AG09309 (cell line): ENCODE data around the gene AP3M1.
A peak's percentile ranks its signal among the peaks of the same experiment; 100 is the strongest.

Experiments used
- DNase-seq: peaks from one replicate; pipeline ENCODE4 v3.0.0-alpha.2; 2010; ENCODE audit warnings: low read depth
- H3K4me3 ChIP-seq: 2 replicates; pipeline ENCODE4 v1.5.1; 2011; ENCODE audit warnings: mild to moderate bottlenecking, low read depth, low read length, moderate library complexity; ENCODE audit not compliant: control insufficient read depth
- TF ChIP-seq, protein P1 (sequence below): IDR thresholded peaks from 2 replicates; pipeline ENCODE4 v1.5.1; 2011; ENCODE audit warnings: mild to moderate bottlenecking, low read depth, low read length, inconsistent platforms; ENCODE audit not compliant: insufficient read depth, control insufficient read depth; ENCODE audit errors: missing control alignments

AP3M1 gene

DNA sequence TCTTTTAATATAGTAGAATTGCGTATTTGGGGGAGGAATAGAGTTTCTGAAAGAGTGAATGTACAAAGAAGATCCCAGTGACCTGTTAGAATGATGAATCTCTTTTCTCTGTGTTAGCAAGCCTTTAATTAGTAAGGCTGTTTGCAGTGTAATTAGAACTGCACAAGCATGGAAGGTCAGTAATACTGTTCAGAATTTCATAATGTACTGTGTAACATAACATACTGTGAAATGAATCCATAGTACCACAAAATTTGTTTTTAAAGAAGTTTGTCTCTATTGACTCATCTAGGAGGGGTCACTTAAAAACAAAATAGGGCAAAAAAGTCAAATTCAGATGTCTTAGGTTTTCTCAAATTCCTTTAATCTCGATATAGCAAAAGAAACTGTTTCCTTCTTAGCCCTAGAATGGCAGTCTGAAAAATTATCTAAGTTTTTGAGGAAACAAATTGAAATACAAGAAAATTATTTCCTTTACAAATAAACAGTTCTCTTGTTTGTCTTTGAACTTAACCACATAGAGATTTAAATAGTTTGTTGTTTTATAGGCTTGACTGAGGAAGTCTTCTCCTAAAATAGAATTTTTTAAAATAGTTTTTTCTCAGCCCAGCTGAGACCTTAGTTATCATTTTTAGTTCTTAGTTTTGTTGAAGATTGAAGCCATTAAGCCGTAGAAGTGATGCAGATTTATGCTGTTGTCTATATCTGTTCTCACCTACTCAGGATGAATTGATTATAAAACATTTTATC, 12.9 kb upstream of the AP3M1 start:
- no peak for DNase-seq
- no peak overlapping the region for H3K4me3 ChIP-seq
- TF ChIP-seq, protein P1, sequence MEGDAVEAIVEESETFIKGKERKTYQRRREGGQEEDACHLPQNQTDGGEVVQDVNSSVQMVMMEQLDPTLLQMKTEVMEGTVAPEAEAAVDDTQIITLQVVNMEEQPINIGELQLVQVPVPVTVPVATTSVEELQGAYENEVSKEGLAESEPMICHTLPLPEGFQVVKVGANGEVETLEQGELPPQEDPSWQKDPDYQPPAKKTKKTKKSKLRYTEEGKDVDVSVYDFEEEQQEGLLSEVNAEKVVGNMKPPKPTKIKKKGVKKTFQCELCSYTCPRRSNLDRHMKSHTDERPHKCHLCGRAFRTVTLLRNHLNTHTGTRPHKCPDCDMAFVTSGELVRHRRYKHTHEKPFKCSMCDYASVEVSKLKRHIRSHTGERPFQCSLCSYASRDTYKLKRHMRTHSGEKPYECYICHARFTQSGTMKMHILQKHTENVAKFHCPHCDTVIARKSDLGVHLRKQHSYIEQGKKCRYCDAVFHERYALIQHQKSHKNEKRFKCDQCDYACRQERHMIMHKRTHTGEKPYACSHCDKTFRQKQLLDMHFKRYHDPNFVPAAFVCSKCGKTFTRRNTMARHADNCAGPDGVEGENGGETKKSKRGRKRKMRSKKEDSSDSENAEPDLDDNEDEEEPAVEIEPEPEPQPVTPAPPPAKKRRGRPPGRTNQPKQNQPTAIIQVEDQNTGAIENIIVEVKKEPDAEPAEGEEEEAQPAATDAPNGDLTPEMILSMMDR: no peak

DNA sequence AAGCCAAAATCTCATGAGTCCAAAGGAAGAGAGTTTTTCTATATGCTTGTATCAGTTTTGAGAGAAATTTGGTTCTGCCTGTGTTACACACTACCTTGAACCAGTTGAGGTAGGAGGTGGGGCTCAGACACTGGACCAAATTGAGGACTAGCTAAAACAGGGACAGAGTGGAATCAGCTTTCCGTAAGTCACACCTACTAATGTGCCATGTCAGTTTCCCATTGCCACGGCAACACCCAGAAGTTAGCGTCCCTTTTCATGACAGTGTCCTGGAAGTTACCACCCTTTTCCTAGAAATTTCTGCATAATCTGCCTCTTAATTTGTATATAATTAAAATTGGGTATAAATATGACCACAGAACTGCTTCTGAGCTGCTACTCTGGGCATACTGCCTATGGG, 9.4 kb upstream of the AP3M1 start:
- H3K4me3 ChIP-seq: no peak overlapping the region
- DNase-seq: no peak
- TF ChIP-seq, protein P1: no peak

DNA sequence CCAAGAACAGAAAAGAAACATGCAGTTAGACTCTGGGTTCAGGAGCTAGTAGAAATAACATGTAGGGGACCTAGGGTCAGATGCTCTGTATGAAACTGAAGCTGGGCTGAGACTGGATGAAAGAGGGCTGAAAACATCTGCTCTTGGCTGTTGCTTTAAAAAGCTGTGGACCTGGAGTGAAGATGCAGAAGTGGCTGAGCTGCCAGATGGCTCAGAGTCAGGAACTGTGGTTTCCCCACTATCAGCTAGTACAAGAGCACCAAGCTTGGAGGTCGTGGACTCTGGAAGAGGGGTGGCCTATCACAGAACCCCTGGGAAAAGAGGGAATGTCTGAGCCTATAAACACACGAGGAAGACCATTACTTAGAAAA, 6.3 kb upstream of the AP3M1 start:
- TF ChIP-seq, protein P1: no peak
- H3K4me3 ChIP-seq: no peak overlapping the region
- no peak for DNase-seq

DNA sequence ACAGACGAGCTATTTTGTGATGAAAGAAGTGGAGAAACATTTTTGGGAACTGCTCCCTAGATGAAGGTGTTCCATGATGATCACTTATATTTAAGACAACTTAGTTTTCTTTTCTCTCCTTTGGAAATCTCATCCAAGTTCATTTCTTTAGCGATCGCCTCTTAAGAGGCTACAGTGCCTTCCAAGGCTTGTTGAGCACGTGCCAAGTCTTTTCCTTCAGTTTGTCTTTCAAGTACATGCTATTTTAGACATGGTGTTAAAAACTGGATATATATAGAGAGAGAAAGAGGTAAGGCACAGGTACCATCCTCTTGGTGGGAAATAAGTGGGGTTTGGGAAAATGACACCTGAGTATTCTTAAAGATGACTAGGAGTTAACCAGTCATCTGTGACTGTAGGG, 3.0 kb upstream of the AP3M1 start:
- TF ChIP-seq, protein P1: no peak
- DNase-seq: no peak
- no peak overlapping the region for H3K4me3 ChIP-seq

DNA sequence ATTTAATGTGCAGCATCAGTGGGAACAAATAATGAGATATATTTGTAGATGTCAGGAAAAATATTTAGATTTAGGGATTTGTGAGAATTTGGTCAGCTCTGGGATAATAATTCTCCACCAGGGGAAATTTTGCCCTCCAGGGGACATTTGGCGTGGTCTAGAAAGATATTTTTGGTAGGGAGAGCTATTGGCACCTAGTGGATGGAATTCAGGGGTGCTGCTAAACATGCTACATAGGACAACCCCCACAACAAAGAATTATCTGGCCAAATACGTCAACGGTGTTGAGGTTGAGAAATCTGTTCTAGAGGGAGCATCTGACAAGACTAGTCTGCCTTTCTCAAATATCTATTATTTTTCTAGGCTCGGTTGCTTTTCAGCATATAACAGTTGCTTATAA, 2.5 kb upstream of the AP3M1 start:
- TF ChIP-seq, protein P1: peak; percentile 55
- DNase-seq: no peak

DNA sequence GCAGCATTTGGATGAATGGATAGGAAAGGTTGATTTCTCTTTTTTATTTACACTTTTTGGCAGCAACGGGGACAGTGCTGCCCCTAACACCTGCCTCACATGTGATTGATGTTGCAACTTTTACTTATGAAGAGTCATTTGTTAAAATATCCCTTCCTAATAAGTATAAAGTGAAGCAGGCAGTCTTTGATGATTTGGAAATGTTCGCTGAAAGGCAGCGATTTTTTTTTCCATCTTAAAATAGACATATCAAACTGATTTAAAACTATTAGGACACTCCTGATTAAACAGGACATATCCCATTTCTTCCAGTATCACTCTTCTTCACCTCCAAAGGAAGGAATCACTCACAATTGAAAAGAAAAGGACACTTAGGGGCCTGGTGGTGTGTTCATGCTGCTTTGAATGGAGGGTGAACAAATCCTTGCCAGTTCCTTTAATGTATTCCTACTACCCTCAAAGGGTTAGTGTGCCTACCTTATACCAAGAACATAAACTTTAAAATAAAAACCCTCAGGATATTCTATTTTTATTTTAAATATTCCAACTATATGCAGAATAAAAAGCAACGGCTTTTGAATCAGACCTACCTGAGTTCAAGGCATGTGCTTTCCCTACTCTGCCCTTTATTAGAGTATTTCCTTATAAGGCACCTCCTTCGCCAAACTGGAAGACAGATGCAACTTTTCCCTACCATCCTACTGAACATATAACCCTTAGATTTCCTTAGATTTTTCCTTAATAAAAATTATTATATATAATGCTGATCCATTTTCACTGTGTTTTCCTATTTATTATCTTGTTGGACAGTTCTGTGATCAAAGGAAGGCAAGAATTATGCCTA, 1.5 kb upstream of the AP3M1 start:
- no peak for DNase-seq

More for the DNA sequence above, 2.5 kb upstream of the AP3M1 start:
- H3K4me3 ChIP-seq: no peak overlapping the region

More for the DNA sequence above, 1.5 kb upstream of the AP3M1 start:
- TF ChIP-seq, protein P1: no peak
- H3K4me3 ChIP-seq: peak overlapping the region; percentile 72
